Measurements from ENCODE around the gene POLR1G.

GRCh38 chr19:45451131-45451849 lies 44.8 kb downstream of the POLR1G start:
- TF ChIP-seq POLR2A (IDR thresholded peaks at IDR 0.05), result no peak
- TF ChIP-seq, protein P1, sequence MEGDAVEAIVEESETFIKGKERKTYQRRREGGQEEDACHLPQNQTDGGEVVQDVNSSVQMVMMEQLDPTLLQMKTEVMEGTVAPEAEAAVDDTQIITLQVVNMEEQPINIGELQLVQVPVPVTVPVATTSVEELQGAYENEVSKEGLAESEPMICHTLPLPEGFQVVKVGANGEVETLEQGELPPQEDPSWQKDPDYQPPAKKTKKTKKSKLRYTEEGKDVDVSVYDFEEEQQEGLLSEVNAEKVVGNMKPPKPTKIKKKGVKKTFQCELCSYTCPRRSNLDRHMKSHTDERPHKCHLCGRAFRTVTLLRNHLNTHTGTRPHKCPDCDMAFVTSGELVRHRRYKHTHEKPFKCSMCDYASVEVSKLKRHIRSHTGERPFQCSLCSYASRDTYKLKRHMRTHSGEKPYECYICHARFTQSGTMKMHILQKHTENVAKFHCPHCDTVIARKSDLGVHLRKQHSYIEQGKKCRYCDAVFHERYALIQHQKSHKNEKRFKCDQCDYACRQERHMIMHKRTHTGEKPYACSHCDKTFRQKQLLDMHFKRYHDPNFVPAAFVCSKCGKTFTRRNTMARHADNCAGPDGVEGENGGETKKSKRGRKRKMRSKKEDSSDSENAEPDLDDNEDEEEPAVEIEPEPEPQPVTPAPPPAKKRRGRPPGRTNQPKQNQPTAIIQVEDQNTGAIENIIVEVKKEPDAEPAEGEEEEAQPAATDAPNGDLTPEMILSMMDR (IDR thresholded peaks at IDR 0.05), result no peak

Measured in uterus (tissue), 2 donors.